ENCODE results near the gene ZNF423. TPM values are rescaled to one million over a fixed set of nuclear protein-coding genes. Genes with fewer than 3 reads are reported as not detected.

The ZNF423 gene
- total and polyA plus RNA-seq, 9 of the 15 experiments (the other 6 are each of a cell fraction or from before 2014, with no cell fraction given) = not detected

DNA sequence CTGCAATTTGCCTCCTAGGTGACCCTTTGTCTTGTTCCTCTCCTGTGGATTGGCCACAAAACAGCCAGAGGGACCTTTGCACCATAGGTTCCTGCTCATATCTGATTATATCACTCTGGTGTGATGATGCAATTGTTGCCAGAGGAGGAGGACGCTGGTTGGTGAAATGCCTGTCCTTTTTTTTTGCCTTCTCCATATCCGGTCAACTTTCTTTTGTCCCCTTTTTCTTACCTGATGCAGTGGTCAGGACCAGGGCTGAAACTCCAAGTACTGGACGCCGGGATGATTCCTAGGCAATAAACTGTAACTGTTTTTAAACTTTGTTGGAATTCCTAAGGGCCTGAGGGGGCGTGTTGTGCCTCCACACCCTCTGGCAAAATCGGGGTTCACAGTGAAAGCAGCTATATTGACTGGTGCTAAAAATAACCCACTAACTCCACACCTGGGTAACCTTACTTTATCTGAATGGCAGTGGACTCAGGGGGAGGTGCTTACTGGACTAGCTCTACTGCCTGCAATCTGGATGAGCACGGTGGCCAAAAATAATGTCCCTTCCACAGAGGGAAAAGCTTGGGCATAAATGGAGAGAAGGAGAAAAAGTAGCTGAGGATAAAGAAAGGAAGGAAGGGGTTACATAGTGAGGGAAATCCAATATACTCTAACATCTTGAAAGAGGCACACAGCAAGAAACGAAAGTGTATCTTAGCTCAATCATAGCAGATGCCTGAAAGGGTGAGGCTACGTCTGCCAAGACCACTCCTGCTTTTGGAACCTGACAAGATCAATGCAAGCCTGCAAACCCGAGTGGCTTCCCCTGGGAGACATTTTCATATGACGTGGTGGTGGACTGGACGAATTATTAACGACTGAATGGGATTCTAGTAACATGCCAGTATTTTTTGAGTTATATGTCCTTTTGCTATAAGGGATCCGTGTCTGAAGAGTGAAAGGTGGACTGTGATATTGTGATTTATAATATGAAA is 28.4 kb upstream of the ZNF423 start (continued):
- TF ChIP-seq CEBPG (CRISPR knock-in tag; IDR thresholded peaks at IDR 0.05) (peak; percentile 93), CEBPG (tag; conservative IDR thresholded peaks at IDR 0.05 in 1 of 2, IDR thresholded peaks at IDR 0.05 in 1 of 2) (peak; percentile 97 to 98), SOX6 (IDR thresholded peaks at IDR 0.05) (peak; percentile 45; the same call in 1 of the 2 replicates), ZNF589 (CRISPR knock-in tag; IDR thresholded peaks at IDR 0.05; ENCODE audit: low read depth) (peak; percentile 52; the same call in 1 of the 2 replicates), RNF2 (IDR thresholded peaks at IDR 0.05) (peak; percentile 30; the same call in 1 of the 2 replicates), CREM (IDR thresholded peaks at IDR 0.05; ENCODE audit: low read depth) (peak; percentile 58), EP300 (IDR thresholded peaks at IDR 0.05; ENCODE audit: low read length) (peak; percentile 60), ETV1 (tag; conservative IDR thresholded peaks at IDR 0.05; ENCODE audit: low read depth) (peak; percentile 63), JUN (IDR thresholded peaks at IDR 0.05; ENCODE audit: borderline replicate concordance, low read depth, low read length) (peak; percentile 64; the same call in 1 of the 2 replicates), JUN (CRISPR knock-in tag; IDR thresholded peaks at IDR 0.05; ENCODE audit: borderline replicate concordance) (no peak), FOXJ2 (tag; IDR thresholded peaks at IDR 0.05) (no peak), ATF7 (IDR thresholded peaks at IDR 0.05) (peak; percentile 87), CHD2 (IDR thresholded peaks at IDR 0.05; ENCODE audit: low read depth, low read length) (no peak), GABPA (tag; conservative IDR thresholded peaks at IDR 0.05; ENCODE audit: low read depth) (peak; percentile 63), FOXM1 (IDR thresholded peaks at IDR 0.05; ENCODE audit: low read depth) (no peak), FOXM1 (CRISPR knock-in tag; IDR thresholded peaks at IDR 0.05; ENCODE audit: low read depth) (no peak), ZNF384 (IDR thresholded peaks at IDR 0.05; ENCODE audit: low read depth, low read length) (peak; percentile 75), CXXC5 (CRISPR knock-in tag; IDR thresholded peaks at IDR 0.05) (0 out of 2 replicates have a peak, but pooled peaks have one; percentile 18), CEBPB (tag; IDR thresholded peaks at IDR 0.05) (peak; percentile 90), DPF2 (IDR thresholded peaks at IDR 0.05) (peak; percentile 40; the same call in 1 of the 2 replicates), TRIM24 (IDR thresholded peaks at IDR 0.05) (peak; percentile 47 to 67; a peak in 2 of 4 replicates), NR2C2 (CRISPR knock-in tag; IDR thresholded peaks at IDR 0.05) (no peak), NR2C2 (tag; IDR thresholded peaks at IDR 0.05) (peak; percentile 90), RCOR1 (IDR thresholded peaks at IDR 0.05; ENCODE audit: borderline replicate concordance in 1 of 2, low read depth in 2 of 2, low read length in 2 of 2) (peak in 1 of 2 experiments; percentile 17; a peak in 1 of 4 replicates), ZNF197 (CRISPR knock-in tag; IDR thresholded peaks at IDR 0.05; ENCODE audit: low read depth) (peak; percentile 42; the same call in 1 of the 2 replicates)
- TF ChIP-seq, protein P1, sequence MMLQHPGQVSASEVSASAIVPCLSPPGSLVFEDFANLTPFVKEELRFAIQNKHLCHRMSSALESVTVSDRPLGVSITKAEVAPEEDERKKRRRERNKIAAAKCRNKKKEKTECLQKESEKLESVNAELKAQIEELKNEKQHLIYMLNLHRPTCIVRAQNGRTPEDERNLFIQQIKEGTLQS (IDR thresholded peaks at IDR 0.05) = peak; percentile 98
- TF ChIP-seq, protein P1 (CRISPR knock-in tag; conservative IDR thresholded peaks at IDR 0.05) = peak; percentile 69; the same call in 1 of the 2 replicates
- TF ChIP-seq, protein P2, sequence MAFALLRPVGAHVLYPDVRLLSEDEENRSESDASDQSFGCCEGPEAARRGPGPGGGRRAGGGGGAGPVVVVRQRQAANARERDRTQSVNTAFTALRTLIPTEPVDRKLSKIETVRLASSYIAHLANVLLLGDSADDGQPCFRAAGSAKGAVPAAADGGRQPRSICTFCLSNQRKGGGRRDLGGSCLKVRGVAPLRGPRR (CRISPR knock-in tag; IDR thresholded peaks at IDR 0.05) = no peak
- TF ChIP-seq, protein P3, sequence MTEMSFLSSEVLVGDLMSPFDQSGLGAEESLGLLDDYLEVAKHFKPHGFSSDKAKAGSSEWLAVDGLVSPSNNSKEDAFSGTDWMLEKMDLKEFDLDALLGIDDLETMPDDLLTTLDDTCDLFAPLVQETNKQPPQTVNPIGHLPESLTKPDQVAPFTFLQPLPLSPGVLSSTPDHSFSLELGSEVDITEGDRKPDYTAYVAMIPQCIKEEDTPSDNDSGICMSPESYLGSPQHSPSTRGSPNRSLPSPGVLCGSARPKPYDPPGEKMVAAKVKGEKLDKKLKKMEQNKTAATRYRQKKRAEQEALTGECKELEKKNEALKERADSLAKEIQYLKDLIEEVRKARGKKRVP (CRISPR knock-in tag; IDR thresholded peaks at IDR 0.05) = peak; percentile 80
